IMR-90 (cell line): ENCODE results near the gene TMEM145.

Experiments
- CEBPB ChIP-seq: IDR thresholded peaks from 2 replicates; pipeline ENCODE4 v1.6.1; 2012; ENCODE audit warnings: low read depth, low read length, improper control_type of control experiment
- CTCF ChIP-seq: conservative IDR thresholded peaks from 2 replicates; pipeline ENCODE4 v1.5.1; 2012; ENCODE audit warnings: mild to moderate bottlenecking, low read depth, low read length, improper control_type of control experiment
- FOS ChIP-seq: fragments of 150-350 bp; IDR thresholded peaks from 2 replicates; pipeline ENCODE4 v1.6.1; 2016; ENCODE audit warnings: low read depth, low read length
- MAFK ChIP-seq: IDR thresholded peaks from 2 replicates; pipeline ENCODE4 v1.6.1; 2012; ENCODE audit warnings: low read depth, low read length, improper control_type of control experiment
- MXI1 ChIP-seq: IDR thresholded peaks from 2 replicates; pipeline ENCODE4 v1.6.1; 2012; ENCODE audit warnings: low read depth, mild to moderate bottlenecking, low read length, moderate library complexity, borderline replicate concordance
- POLR2A ChIP-seq: IDR thresholded peaks from 2 replicates; pipeline ENCODE4 v1.6.1; 2012; ENCODE audit warnings: mild to moderate bottlenecking, low read depth, low read length
- RAD21 ChIP-seq: IDR thresholded peaks from 2 replicates; pipeline ENCODE4 v1.6.1; 2012; ENCODE audit warnings: low read length, improper control_type of control experiment
- USF2 ChIP-seq: fragments of 150-350 bp; IDR thresholded peaks from 2 replicates; pipeline ENCODE4 v1.6.1; 2017; ENCODE audit warnings: mild to moderate bottlenecking, antibody characterized with exemption, low read length, low read depth

- TF ChIP-seq CTCF (no peak), POLR2A (no peak), CEBPB (no peak), FOS (no peak), MXI1 (no peak), RAD21 (no peak), USF2 (no peak), MAFK (no peak)
These were observed 55.3 kb downstream of the TMEM145 start for GRCh38 chr19:42368360-42368759.
